GM19240 (cell line): ENCODE measurements around the gene LYPD6.

Experiments used
- DNase-seq: peaks from one replicate; pipeline ENCODE4 v3.0.0; 2011; ENCODE audit warnings: low spot score; ENCODE audit not compliant: insufficient read length

LYPD6 gene

GRCh38 chr2:149400997-149401396, 70.6 kb downstream of the LYPD6 start:
- no peak for DNase-seq

GRCh38 chr2:149409506-149409905, 79.1 kb downstream of the LYPD6 start:
- no peak for DNase-seq

GRCh38 chr2:149410701-149411484, 80.5 kb downstream of the LYPD6 start:
- no peak for DNase-seq

- DNase-seq: no peak
Measured at GRCh38 chr2:149413487-149413886, 83.1 kb downstream of the LYPD6 start.

GRCh38 chr2:149415086-149415485, 84.7 kb downstream of the LYPD6 start:
- no peak for DNase-seq

- DNase-seq: no peak
Measured at GRCh38 chr2:149418065-149418464, 87.7 kb downstream of the LYPD6 start.

- DNase-seq: no peak
Measured at GRCh38 chr2:149420053-149420963, 89.9 kb downstream of the LYPD6 start.

- no peak for DNase-seq
Measured at GRCh38 chr2:149421791-149422190, 91.4 kb downstream of the LYPD6 start.

DNA sequence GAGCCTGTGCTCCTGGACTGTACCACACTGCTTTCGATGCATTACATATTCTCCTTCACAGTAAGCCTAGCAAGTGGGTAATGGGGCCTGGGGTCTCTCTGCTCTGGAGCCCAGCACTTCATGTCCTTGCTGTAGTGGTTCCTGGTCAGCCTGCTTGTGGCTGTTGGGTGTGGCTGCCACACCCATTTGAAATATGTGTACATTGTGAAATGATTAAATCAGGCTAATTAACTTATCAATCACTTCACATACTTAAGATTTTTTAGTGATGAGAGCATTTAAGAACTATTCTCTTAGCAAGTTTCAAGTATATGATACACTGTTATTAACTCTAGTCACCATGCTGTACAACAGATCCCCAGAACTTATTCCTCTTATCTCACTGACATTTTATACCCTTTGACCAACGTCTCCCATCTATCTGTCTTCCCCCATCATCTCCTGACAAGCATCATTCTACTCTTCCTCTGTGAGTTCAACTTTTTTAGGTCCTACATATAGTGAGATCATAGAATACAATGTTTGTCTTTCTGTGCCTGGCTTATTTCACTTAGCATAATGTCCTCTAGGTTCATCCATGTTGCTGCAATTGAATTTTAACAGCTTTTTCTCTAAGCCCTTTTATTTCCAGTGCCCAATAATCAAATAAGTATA, 92.1 kb downstream of the LYPD6 start:
- DNase-seq: no peak

DNA sequence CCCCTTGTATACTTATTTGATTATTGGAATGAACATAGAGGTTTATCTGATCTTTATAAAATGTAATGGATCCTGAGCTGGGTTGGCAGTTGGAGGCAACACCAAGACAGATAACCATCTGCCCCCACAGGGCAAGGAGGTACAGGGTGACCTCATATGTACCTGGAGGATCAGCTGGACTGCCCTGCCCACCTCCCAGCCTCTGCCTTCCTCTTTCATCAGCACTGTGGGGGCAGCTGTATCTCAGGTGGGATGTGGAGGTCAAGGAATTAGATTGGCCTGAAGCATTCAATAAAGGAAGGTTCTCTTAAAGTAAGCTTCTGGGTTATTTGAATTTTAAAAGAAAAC, 92.6 kb downstream of the LYPD6 start:
- no peak for DNase-seq

GRCh38 chr2:149423630-149424029, 93.2 kb downstream of the LYPD6 start:
- DNase-seq: no peak

GRCh38 chr2:149427387-149427786, 97.0 kb downstream of the LYPD6 start:
- no peak for DNase-seq

DNA sequence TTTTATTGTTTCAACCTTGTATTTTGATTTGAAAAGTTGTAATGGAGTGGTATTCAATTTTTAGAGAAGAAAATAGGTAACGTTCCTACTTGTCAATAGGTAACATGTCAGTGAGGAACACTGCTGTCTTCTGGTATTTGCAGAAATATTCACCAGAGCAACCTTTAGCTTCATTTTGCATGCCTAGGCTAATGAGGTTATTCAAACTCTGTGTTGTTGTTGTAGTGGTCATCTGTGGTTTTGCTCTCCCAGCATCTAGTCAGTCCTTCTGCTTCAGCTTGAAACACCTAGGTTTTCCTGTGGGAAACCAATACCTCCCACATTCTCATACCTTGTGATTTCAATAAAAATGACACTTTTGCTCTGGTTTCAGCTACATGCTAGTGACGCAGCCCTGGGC, 98.4 kb downstream of the LYPD6 start:
- DNase-seq: no peak

DNA sequence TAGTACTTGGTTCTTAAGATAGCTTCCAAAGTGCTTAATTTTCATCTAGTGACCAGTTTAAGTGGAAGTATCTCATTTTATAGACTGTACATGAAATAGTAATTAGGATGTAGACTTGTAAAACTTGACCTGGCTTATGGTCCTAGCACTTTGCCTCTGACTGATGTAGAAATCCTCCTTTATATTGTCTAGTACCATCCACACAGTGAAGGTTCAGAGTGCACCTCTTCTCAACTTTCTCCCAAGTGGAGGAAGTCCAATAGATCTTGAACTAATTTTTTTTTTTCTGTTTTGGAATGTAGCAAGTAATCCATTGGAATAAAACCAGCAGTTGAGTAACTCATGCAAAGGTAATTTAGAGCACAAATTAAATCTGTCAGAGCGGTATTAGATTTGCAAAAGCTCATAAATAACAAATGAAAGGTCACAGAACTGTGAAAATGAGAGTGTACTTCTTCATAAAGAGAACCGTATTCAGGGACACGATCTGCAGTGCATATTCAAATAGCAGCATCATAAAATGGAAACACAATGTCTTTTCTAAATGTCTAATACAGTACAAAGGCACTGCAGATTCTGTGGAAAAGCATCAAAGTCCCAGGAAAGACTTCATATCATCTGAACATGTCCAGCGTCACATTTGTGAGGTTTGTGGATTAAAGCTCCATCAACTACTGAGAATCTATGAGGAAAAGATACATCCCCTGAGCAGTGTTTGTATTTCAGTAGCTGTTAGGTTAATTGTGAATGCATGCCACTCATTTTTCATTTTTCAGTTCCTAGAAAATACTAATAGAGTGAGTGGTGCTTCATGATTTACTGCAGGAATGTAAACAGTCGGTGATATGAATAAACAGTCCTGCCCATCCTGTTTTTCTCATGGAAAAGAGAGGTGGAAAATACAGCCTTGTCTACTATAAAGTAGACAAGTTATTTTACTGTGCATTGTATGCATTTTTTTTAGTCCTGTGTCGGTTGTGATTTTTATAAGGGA, 100.7 kb downstream of the LYPD6 start:
- DNase-seq: no peak

DNA sequence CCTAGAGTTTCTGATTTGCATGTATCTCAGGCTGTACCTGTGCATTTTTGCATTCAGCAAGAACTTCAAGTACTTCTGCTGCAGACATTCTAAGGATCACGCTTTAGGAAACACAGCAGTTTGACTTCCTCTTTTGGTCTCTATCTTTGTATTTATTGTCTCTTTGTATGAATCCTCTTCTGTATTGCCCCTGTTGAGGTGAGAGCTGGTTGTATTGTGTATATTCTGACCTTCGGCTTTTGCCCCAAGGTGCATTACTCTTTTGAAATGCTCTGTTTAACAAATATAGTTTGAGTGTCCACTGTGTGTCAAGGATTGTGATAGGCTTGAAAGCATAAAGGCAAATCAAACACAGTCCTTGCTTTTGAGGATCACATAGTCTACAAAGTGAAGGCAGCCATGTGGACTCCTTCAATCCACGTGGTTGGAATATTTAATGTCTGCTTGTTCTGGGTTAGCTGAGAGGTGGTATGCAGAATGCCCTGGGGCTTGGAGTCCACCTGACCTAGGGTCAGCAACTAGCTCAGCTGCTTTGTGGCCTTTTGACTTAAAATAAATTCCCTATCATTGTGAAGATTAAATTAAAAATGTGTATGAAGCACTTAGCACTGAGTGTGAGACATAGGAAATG, 108.1 kb downstream of the LYPD6 start:
- DNase-seq: no peak

GRCh38 chr2:149441255-149441654, 110.9 kb downstream of the LYPD6 start:
- DNase-seq: no peak

- no peak for DNase-seq
Measured at GRCh38 chr2:149442346-149442745, 112.0 kb downstream of the LYPD6 start.

DNA sequence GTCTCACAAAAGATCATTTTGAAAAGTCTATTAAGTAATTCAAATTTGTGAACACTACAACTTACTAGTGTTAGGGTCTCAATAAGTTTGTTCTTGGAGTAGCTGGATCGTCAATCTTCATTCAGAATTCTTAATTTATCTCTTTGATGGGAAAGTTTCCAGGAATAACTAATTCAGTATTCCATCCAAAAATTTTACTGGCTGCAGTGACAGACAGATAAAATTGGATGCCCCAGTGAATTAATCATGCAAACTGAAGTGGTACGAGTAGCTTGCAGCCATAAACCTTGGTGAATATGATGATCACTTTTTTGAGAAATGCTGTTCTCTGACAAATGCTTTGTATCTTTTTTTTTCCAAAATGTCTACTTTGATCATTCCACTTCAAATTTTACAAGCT, 112.8 kb downstream of the LYPD6 start:
- DNase-seq: no peak

DNA sequence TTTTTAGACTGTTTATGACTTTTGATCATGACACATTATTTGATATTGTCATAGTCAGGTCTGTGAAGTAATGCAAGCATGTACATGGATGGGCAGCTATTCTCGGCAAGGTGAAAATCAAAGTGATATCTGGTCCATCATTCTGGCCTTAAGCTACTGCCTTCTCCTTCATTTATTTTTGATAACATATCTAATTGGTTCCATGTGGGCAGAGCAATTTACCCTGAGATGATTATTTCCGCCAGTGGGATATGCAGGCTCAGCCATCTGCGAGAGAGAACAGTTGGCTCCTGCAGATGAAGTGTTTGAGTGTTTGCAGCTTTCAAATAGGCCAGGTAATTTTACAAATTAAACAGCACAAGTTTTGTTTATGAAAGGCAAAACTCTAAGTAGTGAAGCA, 116.4 kb downstream of the LYPD6 start:
- no peak for DNase-seq

- no peak for DNase-seq
Measured at GRCh38 chr2:149448315-149448714, 117.9 kb downstream of the LYPD6 start.
